ENCODE results near the gene PTPRF.

The PTPRF gene

DNA sequence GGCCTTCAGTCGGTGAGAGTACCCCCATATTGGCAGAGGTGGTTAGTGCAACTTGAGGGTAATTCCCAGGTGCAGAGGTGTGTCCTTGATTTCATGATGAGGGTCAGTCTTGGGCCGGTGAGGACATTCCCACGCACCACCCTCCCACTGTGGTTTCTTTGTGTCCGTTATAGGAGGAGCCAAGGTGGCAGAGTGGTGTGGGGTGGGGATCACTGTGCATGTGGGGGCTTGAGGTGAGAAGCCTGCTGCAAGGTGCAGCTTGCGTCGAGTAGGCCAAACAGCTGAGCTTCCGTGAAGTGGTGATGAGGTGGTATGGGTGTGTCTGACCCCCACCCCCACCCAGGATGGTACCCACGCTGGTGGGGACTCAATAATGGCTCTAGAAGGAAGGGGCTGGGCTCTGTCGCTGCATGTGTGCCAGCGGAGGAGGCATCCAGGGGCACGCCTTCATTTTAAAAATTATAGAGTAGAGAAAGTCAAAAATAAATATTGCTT is 6.2 kb downstream of the PTPRF start:
- DNase-seq (ENCODE audit: low read depth in 2 of 2), result no peak
- no peak overlapping the region for H3K4me3 ChIP-seq (replicated peaks in 1 of 2; ENCODE audit: low read depth in 2 of 2, low read length in 2 of 2)
- TF ChIP-seq, protein P1, sequence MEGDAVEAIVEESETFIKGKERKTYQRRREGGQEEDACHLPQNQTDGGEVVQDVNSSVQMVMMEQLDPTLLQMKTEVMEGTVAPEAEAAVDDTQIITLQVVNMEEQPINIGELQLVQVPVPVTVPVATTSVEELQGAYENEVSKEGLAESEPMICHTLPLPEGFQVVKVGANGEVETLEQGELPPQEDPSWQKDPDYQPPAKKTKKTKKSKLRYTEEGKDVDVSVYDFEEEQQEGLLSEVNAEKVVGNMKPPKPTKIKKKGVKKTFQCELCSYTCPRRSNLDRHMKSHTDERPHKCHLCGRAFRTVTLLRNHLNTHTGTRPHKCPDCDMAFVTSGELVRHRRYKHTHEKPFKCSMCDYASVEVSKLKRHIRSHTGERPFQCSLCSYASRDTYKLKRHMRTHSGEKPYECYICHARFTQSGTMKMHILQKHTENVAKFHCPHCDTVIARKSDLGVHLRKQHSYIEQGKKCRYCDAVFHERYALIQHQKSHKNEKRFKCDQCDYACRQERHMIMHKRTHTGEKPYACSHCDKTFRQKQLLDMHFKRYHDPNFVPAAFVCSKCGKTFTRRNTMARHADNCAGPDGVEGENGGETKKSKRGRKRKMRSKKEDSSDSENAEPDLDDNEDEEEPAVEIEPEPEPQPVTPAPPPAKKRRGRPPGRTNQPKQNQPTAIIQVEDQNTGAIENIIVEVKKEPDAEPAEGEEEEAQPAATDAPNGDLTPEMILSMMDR (IDR thresholded peaks at IDR 0.05; ENCODE audit: low read depth, low read length), result no peak

DNA sequence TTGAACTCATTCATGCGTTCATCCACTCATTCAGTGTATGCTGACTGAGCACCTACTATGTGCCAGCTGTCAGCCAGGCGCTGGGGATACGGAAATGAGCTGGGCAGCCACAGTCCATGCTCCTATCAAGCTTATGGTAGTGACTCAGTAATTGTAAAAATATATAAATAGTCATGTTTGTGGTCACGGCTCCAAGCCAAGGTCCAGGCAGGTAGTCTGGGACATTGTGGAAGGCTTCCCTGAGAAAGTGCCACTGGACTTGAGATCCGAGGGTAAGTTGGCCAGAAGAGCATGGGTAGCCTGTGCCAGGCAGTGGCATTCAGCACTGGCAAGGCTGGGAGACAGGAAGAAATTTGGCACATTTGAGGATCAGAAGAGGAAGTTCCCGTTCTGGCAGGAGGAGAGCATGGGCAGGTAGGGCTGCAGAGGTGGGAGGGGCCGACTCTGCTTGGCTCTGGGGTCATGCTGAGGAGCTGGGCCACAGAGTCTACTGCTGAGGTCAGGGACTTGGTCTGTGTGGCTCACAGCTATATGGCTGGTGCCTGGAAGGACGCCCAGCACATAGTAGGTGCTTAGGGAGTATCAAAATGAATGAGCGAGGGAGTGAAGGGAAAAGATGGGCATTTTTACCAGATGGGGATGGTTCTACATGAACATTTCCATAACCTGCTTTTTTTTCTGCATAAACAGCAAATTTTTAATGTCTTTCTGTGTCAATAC is 6.9 kb downstream of the PTPRF start:
- TF ChIP-seq, protein P1 (IDR thresholded peaks at IDR 0.05; ENCODE audit: low read depth, low read length), result no peak
- DNase-seq (ENCODE audit: low read depth in 2 of 2), result peak in 1 of 2 donors; percentile 12
- no peak overlapping the region for H3K4me3 ChIP-seq (replicated peaks in 1 of 2; ENCODE audit: low read depth in 2 of 2, low read length in 2 of 2)

DNA sequence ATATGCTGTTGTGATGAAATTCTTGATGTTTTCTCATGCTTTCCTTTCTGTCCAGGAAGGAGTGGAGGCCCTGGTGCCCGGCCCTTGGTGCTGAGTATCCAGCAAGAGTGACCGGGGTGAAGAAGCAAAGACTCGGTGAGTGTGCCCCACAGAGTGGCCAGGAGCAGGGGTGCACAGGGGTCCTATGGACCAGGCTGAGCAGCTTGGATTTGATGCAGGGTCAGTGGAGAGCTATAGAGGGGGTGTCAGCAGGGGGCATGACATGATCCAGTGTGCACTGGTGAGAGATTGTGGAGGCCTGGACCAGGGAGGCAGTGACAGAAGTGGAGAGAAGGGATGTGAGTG is 7.4 kb downstream of the PTPRF start:
- no peak overlapping the region for H3K4me3 ChIP-seq (replicated peaks in 1 of 2; ENCODE audit: low read depth in 2 of 2, low read length in 2 of 2)
- TF ChIP-seq, protein P1 (IDR thresholded peaks at IDR 0.05; ENCODE audit: low read depth, low read length), result no peak
- no peak for DNase-seq (ENCODE audit: low read depth in 2 of 2)

DNA sequence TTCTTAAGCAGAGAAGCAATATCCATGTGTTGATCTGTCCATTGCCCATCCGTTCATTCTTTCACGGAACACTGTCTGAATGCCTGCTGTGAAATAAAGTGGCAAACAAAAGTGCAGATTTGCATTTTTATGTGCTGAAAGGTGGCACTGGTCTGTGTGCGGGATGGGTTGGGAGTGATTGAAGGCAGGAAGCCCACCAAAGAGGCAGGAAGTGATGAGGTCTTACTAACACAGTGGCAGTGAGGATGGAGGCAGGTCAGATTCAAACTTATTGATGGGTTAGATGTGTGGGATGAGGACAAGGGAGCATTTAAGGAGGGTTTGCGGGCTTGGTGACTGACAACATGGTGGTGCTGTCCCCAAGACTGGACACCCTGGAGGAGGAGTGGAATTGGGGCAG is 8.3 kb downstream of the PTPRF start:
- H3K4me3 ChIP-seq (replicated peaks in 1 of 2; ENCODE audit: low read depth in 2 of 2, low read length in 2 of 2), result no peak overlapping the region
- TF ChIP-seq, protein P1 (IDR thresholded peaks at IDR 0.05; ENCODE audit: low read depth, low read length), result no peak
- DNase-seq (ENCODE audit: low read depth in 2 of 2), result no peak

DNA sequence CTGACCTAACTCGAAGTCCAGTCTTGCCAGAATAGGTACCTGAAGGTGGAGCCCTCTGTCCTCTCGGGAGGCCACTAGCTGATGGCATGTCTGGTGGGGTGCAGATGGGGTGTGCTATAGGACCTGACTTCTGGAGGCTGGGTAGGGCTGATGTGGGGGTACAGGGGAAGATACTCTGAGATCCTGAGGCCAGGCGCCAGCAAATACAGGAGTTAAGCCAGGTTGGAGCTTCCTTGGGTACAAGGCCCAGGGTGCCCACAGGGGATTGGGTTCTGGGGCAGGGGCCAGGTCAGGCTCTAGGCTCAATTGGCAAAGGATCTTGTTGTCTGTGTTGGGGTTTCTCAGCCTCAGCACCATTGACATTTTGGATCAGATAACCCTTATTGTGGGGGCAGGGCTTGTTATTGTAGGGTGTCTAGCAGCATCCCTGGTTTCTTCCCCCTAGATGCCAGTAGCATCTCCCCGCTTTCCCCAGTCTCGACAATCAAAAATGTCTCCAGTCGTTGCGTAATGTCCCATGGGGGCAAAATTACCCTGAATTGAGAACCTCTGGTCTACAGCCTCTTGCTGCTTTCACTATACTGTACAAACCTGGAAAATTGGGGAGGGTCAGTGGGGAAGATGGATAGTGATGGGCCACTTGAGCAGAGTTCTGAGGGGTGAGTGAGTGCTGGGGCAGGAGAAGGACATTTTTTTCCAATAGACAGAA is 9.2 kb downstream of the PTPRF start:
- DNase-seq (ENCODE audit: low read depth in 2 of 2), result no peak
- TF ChIP-seq, protein P1 (IDR thresholded peaks at IDR 0.05; ENCODE audit: low read depth, low read length), result no peak
- H3K4me3 ChIP-seq (replicated peaks in 1 of 2; ENCODE audit: low read depth in 2 of 2, low read length in 2 of 2), result no peak overlapping the region

DNA sequence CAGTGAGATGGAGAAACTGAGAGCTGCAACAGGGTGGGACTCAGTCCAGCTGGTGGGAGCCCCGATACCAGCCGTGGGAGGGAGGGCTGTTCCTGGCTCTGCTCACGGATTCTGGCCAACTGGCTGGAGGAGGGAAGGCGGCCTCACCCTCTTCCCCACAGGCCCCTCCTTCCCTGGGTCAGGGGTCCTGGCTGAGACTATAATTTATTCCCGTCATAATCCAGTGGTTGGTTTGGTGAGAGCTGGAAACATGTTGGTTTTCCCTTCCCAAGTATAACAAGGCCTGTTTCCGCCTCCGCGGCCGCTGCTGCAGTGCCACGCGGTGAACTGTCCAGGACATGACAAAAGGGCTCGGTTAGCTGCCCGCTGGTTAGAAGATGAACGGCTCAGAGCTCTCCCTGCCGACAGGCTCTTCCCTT is 10.0 kb downstream of the PTPRF start:
- DNase-seq (ENCODE audit: low read depth in 2 of 2), result no peak
- no peak overlapping the region for H3K4me3 ChIP-seq (replicated peaks in 1 of 2; ENCODE audit: low read depth in 2 of 2, low read length in 2 of 2)
- TF ChIP-seq, protein P1 (IDR thresholded peaks at IDR 0.05; ENCODE audit: low read depth, low read length), result no peak

All from cardiac fibroblast (primary cell).